HS-27A (cell line): ENCODE results near the gene C3.
"Not testable (repeated sequence)": the region's sequence is repeated elsewhere in the genome, so short reads cannot be mapped to it uniquely, and the experiment has no call there.

Source experiments
- DNase-seq: peaks from one replicate; pipeline ENCODE4 v3.0.0-alpha.2; 2012; ENCODE audit warnings: low read depth, missing footprints

The C3 gene

DNA sequence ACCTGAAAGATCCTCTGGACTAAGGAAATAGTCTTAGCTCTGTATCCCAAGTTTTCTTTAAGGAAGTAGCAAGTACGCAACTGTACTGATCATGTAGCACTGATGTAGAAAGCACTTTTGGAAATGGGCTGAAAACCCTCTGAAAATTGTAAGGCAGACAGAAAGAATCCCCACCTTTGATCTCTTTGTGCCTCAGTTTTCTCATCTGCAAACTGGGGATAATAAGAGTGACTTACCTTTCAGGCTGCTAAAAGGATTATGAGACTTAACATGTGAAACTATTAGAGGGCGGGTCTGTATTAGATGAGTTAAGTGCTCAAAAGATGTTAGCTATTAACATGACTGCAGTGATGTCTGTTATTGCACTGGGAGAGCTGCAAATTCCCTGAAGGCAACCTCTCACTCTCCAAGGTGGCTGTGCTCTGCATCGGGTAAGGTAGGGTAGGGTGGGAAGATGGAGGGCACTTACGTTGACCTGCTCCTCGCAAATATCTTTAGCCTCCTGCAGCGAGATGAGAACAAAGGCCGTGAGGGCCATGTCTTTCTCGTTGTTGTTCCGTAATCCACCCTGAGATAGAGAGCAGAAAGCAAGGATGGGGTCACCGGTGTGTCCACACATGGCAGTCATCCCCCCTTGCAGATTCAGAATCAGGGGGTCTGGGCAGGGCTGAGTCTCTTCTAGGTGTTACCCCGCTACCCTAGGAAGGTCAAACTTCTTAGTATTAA is 30.1 kb downstream of the C3 start:
- no peak for DNase-seq

DNA sequence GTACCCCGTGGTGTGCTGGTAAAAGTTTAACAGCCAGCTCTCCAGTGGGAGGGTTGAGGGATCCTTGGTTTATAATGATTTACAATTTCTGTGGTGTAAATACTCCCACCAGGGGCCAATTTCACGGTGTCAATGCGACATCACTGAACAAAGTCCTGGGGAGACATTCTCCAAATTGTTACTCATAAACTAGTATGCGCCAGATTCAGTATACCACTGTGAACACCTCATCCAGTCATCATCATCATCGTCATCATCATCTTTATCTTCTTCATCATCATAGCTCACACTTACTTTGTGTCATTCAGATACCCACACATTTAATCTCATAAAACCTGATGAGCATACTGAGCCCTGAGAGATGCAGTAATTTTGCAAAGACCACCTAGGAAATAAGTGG is 33.3 kb downstream of the C3 start:
- DNase-seq: no peak

DNA sequence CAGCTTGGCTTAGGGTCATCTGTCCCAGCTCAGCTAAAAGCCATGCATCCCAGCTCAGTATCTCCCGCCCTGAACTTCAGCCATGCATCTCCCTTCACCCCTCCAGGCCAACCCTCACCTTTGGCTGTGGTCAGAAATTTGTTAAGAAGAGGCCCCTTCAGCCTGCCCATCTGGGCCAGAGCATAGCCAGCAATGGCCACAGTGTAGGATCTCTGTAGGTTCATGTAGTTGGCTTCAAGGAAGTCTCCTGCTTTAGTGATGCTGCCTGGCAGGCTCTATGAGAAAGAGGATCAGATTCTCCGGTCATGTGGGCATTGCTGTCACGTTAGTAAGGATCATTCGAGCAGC is 33.8 kb downstream of the C3 start:
- DNase-seq: no peak

DNA sequence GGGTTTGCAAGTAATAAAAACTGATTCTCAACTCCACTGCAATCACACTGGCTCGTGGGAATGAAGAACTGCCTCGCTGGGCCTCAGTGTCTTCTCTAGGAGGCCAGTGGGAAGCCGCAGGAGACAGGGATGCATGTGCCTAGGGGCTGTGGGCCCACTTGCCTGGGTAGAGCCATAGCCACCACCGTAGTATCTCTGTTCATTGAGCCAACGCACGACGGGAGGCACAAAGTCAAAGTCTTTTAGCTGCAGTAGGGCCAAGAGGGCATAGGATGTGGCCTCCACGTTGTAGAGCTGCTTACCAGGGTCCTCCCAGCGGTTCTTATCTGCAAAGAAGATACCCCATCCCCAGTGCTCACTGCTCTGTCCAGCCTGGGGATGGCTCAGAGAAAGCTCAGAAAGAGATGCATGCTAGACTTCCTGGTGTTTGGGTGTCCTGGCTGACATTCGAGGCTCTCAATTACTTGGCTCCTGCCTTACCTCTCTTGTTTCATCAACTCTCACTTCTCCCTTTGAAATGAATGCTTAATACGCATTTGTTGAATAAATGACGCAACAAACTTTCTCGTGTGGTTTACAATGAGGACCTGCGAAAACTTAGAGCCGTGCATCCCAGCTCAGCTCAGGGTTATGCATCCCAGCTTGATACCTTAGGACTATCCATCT is 34.4 kb downstream of the C3 start:
- DNase-seq: no peak

DNA sequence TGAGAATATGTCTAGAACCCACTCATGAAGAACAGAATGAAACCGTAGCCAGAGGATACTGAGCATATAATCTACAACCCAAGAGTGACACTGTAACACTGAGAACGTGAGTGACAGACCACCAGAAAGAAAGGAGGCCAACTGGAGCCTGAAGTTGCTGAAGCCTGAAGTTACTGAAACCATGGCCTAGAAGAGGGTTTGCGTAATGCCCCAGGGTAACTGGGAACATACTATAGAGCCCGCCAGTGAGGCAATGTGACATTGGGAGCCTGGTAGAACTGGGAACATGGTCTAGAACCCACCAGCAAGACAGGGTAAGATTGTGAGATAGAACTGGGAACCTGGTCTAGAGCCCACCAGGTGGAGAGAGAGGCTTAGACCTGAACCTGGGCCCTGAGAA is 35.0 kb downstream of the C3 start:
- DNase-seq: no peak

DNA sequence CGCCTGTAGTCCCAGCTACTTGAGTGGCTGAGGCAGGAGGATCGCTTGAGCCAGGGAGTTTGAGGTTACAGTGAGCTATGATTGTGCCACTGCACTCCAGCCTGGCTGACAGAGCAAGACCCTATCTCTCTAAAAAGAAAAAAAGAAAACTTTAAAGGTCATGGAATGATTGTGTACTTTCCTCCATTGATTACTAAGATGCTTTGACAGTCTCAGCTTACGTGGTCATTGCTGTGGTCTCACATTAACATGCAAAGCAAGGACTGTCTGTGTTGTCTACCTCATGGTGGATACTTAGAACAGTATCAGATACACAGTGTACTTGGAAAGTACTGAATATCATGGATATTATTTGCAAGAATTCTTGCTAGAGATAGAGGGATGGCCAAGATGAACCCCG is 36.5 kb downstream of the C3 start:
- DNase-seq: no peak

DNA sequence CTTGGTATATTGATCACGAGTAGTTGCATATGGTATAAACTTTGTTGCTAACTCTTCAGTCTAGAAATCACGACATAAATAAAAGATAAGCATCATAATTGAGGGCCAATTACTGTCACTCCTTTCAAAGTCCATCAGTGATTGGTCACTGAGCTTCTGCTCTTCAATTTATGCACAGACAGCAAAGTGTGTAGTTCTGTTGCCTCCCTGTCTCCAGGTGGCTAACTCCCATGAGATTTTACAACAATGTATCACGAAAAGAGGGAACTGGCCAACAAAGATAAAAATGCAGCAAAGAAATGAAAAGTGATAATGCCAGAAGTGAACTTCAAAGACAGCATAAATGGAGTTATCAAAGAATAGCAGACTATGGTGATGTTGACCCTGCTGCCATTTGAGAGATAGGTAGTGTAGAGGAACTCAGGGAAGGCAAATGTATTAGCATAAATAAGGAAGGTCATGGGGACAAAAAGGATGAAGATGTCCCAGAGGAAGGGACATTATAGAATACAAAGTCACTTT is 37.8 kb downstream of the C3 start:
- DNase-seq: no peak

DNA sequence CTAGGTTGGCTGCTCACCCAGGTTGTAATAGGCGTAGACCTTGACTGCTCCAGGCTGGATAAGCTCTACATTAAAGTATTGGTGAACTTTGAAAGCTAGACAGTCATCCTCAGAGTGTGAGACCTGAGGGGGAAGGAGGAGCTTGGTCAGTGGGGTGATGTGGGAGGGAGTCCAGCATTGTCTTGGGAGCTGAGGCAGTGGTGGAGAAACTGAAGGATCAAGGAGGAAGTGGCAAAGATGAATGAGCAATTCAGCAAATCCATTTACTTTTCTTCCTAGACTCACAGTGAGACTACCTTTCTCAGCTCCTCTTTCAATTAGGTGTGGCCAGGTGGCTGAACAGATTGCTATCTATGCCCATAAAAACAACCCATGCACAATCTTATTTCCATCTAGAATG is 40.3 kb downstream of the C3 start:
- no peak for DNase-seq

DNA sequence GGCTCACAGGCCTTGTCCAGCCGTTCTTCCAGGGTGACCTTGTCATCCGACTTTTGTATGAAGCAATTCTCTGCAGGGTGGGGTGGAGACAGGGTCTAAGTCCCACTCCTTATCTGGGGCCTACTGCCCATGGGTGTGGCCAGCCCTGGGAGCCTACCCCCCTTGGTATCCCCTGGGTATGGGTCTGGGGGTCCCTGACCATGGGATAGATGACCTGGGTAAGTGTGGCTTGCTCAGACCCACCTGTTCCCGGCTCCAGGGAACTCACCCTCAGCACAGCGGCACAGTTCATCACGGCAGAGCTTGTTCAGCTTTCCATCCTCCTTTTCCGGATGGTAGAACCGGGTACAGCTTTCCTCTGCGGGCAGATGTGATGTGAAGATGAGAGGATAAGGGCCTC is 41.3 kb downstream of the C3 start:
- no peak for DNase-seq

DNA sequence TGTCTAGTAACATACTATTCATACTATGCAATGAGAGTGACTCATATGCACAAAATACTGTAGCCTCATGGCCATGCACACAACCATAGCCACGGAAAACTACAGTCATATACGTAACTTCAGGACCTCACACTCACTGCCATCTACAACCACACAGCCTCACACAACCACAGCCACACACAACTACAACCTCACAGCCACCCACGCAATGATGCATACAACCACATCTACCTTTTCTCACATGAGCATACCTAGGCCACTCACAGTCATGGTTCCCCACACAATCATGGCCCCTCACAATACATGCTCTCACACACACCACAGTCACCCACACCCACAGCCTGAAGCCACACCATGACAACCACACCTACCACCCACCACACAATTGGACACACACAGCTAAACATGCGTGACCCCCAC is 41.8 kb downstream of the C3 start:
- no peak for DNase-seq

DNA sequence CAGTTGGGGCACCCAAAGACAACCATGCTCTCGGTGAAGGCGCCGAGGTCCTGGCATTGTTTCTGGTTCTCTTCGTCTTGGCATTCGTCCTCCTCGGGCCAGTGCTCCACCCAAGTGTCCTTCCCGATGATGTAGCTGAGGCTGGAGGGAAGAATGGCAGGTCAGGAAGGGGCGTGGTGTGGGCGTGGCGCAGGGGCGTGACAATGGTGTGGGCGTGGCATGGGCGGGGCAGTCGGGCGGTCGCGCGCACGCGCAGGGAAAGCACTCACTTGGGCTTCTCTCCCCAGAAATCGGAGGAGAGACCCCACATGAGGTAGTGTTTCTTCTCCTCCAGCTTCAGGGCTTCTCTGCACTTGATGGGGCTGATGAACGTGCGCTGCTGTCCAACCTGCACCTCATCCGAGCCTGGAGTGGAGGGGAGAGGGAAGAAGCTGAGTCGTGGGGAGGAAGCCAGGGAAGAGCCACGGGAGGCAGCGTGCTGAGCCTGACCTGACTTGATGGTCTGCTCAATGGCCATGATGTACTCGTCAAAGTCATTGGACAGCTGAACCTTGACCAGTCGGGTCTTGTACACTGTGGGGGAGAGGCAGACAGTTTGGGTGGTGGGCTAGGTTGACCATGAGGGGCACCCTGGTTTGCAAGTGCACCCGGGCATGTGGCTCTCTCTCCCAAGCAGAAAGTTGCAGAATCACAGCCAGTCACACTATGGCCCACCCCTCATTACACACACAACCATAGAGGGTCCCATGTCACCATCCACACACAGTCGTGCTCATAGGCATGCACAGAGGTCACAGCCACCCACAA is 42.4 kb downstream of the C3 start:
- no peak for DNase-seq

DNA sequence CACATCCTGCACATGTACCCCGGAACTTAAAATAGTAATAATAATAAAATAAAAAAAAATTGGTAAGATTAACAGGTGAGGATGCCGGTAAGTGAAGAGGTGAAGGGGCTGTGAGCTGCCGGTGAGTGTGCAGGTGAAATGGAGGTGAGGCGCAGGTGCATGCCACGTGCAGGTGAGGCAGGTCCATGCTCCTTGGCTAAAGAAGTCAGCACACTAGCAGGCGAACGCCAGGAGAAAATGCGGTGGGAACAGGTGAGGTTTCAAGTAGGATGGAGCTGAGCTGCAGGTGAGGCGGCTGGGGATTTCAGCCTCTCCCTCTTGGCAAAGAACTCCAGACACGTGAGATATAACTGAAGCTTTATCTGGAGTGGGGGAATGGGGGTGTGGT is 43.0 kb downstream of the C3 start:
- DNase-seq: no peak

DNA sequence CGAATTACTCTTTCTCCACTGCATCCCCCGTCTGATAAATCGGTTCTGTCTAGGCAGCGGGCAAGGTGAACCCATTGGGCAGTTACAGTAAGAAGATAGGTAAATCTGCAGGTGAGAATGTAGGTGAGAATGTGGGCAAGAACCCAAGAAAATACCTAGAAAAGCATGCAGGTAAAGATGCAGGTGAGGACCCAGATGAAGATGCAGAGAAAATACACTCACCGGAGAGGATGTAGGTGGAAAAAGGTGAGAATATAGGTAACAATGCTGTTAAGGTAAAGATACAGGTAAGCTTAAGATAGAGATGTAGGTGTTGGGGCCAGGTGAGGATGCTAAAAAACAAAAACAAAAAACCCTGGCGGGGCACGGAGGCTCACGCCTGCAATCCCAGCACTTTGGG is 44.2 kb downstream of the C3 start:
- no peak for DNase-seq

DNA sequence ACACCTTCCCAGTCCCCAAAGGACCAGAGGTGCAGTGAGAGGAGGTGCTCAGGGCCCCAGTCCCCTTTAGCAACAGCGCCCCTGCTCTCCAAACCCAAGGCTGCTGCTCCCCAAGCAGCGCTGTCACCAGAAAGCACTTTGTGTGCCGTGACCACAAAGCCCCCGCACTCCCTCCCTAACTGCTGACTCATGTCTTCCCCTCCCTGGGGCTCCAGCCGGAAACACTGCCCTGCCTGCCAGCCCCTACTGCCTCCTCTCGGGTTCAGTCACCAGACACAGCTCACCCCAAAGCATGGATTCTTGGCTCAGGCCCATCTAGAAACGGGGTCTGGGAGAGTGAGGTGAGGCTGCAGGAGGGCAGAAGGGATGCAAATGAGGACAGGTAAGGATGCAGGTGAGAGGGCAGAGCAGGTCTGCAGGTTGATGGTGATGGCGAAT is 45.6 kb downstream of the C3 start:
- peak; percentile 9 for DNase-seq

DNA sequence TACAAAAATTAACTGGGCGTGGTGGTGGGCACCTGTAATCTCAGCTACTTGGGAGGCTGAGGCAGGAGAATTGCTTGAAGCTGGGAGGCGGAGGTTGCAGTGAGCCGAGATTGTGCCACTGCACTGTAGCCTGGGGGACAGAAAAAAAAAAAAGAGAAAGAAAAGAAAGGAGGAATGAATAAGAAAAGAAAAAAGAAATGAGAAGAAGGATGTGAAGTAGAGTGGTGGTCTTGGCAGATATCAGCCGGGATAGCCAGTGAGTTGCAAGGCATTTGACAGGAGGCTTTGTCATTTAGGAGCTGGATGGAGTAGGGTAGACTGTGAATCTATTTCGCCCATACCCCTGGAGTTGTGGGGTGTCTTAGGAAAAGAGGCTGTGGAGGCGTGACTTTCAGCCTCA is 46.0 kb downstream of the C3 start:
- not testable (repeated sequence) for DNase-seq

DNA sequence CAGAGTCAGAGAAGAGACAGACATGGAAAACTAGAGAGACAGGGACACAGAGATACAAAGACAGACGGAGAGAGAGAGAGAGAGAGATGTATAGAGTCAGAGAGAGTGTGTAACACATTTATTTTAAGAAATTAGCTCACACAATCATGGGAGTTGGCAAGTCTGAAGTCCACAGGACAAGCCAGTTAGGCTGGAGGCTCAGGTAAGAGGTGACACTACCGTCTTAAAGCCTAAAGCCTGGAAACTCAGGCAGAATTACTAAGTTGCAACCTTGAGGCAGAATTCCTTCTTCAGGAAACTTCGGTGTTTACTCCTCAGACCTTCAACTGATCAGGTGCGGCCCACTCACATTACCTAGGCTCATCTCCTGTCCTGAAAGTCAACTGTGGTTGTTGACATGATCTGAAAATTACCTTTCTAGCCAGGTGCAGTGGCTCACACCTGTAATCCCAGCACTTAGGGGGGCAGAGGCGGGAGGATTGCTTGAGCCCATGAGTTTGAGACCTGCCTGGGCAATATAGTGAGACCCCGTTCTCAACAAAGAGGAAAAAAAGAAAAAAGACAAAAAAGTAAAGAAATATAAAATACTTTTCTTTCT is 47.7 kb downstream of the C3 start:
- no peak for DNase-seq

DNA sequence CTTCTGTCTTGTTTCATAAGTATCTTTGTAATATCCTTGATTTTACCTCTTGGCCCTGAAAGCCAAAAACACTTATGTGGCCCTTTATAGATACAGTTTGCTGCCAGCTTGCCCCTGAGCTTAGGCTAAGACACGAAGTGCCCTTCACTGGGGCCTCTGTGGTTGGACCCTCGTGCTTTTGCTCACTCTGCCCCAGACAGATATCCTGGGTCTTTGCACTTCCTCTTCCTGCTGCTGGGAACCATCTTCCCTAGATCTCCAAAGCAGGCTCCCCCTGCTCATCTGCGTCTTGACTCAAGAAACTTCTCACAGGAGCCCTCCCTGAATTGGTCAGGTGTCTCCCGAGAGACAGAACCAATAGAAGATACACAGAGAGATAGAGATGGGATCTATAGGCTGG is 48.5 kb downstream of the C3 start:
- DNase-seq: no peak

DNA sequence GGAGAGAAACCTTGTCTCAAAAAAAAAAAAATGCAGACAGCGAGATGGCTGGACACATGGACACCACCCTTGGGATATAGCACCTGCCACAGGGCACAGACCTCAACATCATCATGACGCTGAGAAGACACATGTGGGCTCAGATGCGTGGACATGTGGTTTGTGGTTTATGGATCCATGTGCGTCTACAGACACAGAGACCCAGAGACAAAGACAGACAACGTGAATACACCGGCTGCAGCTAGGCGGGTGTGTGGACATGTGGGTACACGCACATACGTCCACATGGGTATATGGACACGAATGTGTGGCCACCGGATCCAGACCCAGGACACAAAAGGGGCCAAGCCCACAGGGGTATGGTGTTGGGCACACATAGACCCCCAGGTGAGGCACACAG is 51.8 kb downstream of the C3 start:
- DNase-seq: no peak

DNA sequence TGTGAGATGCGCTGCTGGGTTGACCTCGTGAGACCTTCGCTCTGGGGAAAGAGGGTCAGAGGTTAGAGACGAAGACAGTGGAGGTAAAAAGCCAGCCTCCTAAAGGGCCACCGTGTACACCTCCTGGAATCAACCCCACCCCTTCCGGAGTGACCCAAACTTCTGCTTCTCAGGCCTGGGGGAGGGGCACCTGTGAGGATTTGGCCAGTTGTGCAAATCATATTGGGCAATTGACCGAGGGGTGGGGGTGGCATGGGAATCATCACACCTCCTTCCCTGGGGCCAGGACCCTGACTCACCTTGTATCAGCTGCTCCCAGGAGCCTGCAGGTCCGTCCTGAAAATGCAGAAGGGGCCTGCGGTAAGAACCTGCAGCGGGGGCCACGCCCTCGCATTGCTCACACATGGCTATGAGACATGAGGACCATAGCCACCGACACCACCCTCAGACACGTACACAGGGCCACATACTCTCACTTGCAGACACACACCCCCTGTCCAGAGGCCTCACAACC is 53.3 kb downstream of the C3 start:
- DNase-seq: no peak

DNA sequence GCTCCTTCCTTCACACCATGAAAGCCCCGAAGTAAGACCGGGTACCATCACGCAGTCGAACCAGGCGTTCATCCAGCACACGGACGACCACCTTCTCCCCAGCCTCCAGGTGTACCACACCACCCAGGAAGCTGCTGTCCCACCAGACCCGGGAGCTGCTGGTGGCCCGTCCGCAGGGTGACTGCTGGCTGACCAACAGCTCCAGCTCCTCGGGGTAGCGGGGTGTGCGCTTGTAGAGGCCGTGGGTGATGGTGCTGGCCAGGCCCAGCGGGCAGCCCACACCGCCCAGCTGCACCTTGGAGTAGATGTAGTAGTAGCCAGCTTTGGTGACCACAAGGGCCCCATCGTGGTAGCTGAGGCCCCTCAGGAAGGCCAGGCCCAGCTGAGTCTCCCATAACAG is 55.5 kb downstream of the C3 start:
- no peak for DNase-seq

DNA sequence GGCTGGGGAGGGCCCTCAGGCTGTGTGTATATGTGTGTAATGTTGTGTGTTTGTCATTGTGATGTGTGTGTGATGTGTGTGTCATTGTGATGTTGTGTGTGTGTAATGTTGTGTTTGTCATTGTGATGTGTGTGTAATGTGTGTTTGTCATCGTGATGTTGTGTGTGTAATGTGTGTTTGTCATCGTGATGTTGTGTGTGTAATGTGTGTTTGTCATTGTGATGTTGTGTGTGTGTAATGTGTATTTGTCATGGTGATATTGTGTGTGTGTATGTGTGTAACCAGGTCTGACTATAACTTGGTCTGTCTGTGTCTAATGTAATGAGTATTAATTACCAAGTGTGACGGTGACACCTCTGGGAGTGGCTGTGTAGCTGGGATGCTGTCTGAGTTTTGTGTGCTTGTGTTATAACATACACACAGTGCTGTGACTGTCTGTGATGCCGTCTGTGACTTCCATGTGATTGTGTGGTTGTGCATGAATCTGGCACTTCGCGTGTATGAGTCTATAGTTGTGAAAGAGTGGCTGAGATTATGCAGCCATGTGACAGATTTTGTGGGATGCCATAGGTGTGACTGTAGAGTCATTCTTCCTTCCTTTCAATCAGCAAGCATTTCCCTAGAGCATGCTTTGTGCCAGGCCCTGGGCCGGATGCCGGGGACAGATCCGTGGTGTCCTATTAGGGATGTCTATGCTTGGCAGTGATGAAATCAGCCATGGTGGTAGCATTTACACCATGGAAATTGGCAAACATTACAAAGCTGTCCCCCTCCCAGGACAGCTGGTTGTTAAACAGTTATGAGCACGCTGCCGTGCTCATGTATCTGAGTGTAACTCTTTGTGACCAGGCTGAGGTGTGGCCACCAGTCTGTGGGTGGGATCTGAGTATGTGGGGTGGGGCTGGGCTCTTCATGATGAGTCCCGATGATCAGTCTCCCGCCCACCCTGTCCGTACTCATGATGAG is 56.9 kb downstream of the C3 start:
- DNase-seq: no peak
